ENCODE results near the gene TAS2R42.

DNA sequence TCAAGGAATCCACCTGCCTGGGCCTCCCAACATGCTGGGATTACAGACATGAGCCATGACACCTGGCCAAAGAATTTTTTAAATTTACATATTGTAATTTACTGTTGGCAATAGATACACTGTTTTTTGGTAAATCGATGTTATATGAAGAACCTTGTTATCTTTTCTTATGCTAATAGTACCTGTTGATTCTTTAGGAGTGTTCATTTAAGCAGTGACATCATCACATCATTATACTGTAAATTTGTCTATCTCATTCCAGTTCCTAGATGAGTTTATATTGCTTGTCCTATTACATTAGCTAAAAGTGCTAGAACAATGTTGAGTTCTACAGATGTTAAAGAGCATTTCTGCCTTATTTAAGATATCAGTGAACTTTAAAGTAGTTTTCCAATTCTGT lies 39.3 kb downstream of the TAS2R42 start:
- no peak for TF ChIP-seq RAD21 (IDR thresholded peaks at IDR 0.05; ENCODE audit: low read depth)
- no peak for TF ChIP-seq CBX3 (IDR thresholded peaks at IDR 0.05; ENCODE audit: low read depth)
- TF ChIP-seq EZH2phosphoT487 (IDR thresholded peaks at IDR 0.05; ENCODE audit: borderline replicate concordance): no peak
- TF ChIP-seq YY1 (IDR thresholded peaks at IDR 0.05; ENCODE audit: extremely low read depth, insufficient replicate concordance, low read depth, low read length): no peak
- TF ChIP-seq, protein P1, sequence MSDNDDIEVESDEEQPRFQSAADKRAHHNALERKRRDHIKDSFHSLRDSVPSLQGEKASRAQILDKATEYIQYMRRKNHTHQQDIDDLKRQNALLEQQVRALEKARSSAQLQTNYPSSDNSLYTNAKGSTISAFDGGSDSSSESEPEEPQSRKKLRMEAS (IDR thresholded peaks at IDR 0.05): no peak
- TF ChIP-seq, protein P2, sequence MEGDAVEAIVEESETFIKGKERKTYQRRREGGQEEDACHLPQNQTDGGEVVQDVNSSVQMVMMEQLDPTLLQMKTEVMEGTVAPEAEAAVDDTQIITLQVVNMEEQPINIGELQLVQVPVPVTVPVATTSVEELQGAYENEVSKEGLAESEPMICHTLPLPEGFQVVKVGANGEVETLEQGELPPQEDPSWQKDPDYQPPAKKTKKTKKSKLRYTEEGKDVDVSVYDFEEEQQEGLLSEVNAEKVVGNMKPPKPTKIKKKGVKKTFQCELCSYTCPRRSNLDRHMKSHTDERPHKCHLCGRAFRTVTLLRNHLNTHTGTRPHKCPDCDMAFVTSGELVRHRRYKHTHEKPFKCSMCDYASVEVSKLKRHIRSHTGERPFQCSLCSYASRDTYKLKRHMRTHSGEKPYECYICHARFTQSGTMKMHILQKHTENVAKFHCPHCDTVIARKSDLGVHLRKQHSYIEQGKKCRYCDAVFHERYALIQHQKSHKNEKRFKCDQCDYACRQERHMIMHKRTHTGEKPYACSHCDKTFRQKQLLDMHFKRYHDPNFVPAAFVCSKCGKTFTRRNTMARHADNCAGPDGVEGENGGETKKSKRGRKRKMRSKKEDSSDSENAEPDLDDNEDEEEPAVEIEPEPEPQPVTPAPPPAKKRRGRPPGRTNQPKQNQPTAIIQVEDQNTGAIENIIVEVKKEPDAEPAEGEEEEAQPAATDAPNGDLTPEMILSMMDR (IDR thresholded peaks at IDR 0.05 in 2 of 3, conservative IDR thresholded peaks at IDR 0.05 in 1 of 3; ENCODE audit: borderline replicate concordance in 1 of 3, insufficient read depth in 1 of 3, low read depth in 2 of 3, low read length in 2 of 3): no peak
- TF ChIP-seq POLR2A (IDR thresholded peaks at IDR 0.05; ENCODE audit: borderline replicate concordance, extremely low read depth, insufficient read depth, insufficient read length): no peak
- no peak for TF ChIP-seq FOSL1 (IDR thresholded peaks at IDR 0.05; ENCODE audit: low read depth)
- TF ChIP-seq EZH2 (IDR thresholded peaks at IDR 0.05): no peak
- no peak for TF ChIP-seq POLR2AphosphoS5 (IDR thresholded peaks at IDR 0.05; ENCODE audit: low read depth, low read length)
- TF ChIP-seq JUND (IDR thresholded peaks at IDR 0.05): no peak
- TF ChIP-seq, protein P3, sequence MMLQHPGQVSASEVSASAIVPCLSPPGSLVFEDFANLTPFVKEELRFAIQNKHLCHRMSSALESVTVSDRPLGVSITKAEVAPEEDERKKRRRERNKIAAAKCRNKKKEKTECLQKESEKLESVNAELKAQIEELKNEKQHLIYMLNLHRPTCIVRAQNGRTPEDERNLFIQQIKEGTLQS (IDR thresholded peaks at IDR 0.05): no peak
- TF ChIP-seq SP1 (IDR thresholded peaks at IDR 0.05; ENCODE audit: low read depth): no peak
- no peak for TF ChIP-seq SIN3A (IDR thresholded peaks at IDR 0.05; ENCODE audit: low read depth)
